ENCODE data around the gene PDE4B. TPM values are rescaled to one million over a fixed set of nuclear protein-coding genes. Genes with fewer than 3 reads are reported as not detected.

Gene PDE4B
- total RNA-seq, 2 donors from 2014 or later, result 4.3 to 18.0 TPM

GRCh38 chr1:66025188-66025587 lies 232.5 kb downstream of the PDE4B start:
- Mint-ChIP-seq H3K27ac (no peak overlapping the region), H3K4me3 (no peak overlapping the region), H3K27me3 (ENCODE audit: insufficient read depth) (no peaks in the 10 kb centered on the region), H3K4me1 (no peaks in the 10 kb centered on the region), H3K9me3 (peaks cover 5% of the 10 kb centered on the region), H3K36me3 (ENCODE audit: low read depth) (no peaks in the 10 kb centered on the region)
- Histone ChIP-seq H3K27ac (ENCODE audit: low read depth, low read length) (no peak overlapping the region), H3K4me3 (ENCODE audit: low read length) (no peak overlapping the region), H3K36me3 (ENCODE audit: control insufficient read depth, insufficient read depth, low read length) (no peaks in the 10 kb centered on the region), H3K9ac (ENCODE audit: extremely low read depth, low read length, poor library complexity, severe bottlenecking) (no peak overlapping the region), H3K27me3 (ENCODE audit: control insufficient read depth, insufficient read depth, low read length, poor library complexity, severe bottlenecking) (no peaks in the 10 kb centered on the region), H3K9me3 (ENCODE audit: control insufficient read depth, low read length) (peaks cover 5% of the 10 kb centered on the region), H3K4me1 (ENCODE audit: control insufficient read depth, insufficient read depth, low read length) (no peaks in the 10 kb centered on the region)
- TF ChIP-seq CTCF (conservative IDR thresholded peaks at IDR 0.05), result no peak
- no peak for DNase-seq

- Mint-ChIP-seq H3K27ac (no peak overlapping the region), H3K27me3 (ENCODE audit: insufficient read depth) (no peaks in the 10 kb centered on the region), H3K4me1 (no peaks in the 10 kb centered on the region), H3K36me3 (ENCODE audit: low read depth) (no peaks in the 10 kb centered on the region), H3K4me3 (no peak overlapping the region), H3K9me3 (peaks cover 8% of the 10 kb centered on the region)
- H3K9me3 ChIP-seq (ENCODE audit: control insufficient read depth, low read length), result peaks cover 10% of the 10 kb centered on the region
- H3K4me3 ChIP-seq (ENCODE audit: low read length), result no peak overlapping the region
- H3K9ac ChIP-seq (ENCODE audit: extremely low read depth, low read length, poor library complexity, severe bottlenecking), result no peak overlapping the region
- no peaks in the 10 kb centered on the region for H3K4me1 ChIP-seq (ENCODE audit: control insufficient read depth, insufficient read depth, low read length)
- no peaks in the 10 kb centered on the region for H3K27me3 ChIP-seq (ENCODE audit: control insufficient read depth, insufficient read depth, low read length, poor library complexity, severe bottlenecking)
- H3K36me3 ChIP-seq (ENCODE audit: control insufficient read depth, insufficient read depth, low read length), result no peaks in the 10 kb centered on the region
- no peak for DNase-seq
- WGBS, 2 experiments (ENCODE audit: insufficient coverage in 1 of 2, insufficient read length in 1 of 2), result 92 to 96% methylated on average over 3 of the region's 3 CpGs
- no peak for TF ChIP-seq CTCF (conservative IDR thresholded peaks at IDR 0.05)
- H3K27ac ChIP-seq (ENCODE audit: low read depth, low read length), result no peak overlapping the region
Observed at GRCh38 chr1:66028035-66028434, 235.3 kb downstream of the PDE4B start.

GRCh38 chr1:66033781-66034180 lies 241.1 kb downstream of the PDE4B start:
- H3K4me1 ChIP-seq (ENCODE audit: control insufficient read depth, insufficient read depth, low read length), result no peaks in the 10 kb centered on the region
- no peaks in the 10 kb centered on the region for H3K27me3 ChIP-seq (ENCODE audit: control insufficient read depth, insufficient read depth, low read length, poor library complexity, severe bottlenecking)
- WGBS, 2 experiments (ENCODE audit: insufficient coverage in 1 of 2, insufficient read length in 1 of 2), result 16 to 25% methylated on average over 1 of the region's 1 CpG
- Mint-ChIP-seq H3K27ac (no peak overlapping the region), H3K4me3 (no peak overlapping the region), H3K36me3 (ENCODE audit: low read depth) (no peaks in the 10 kb centered on the region), H3K4me1 (no peaks in the 10 kb centered on the region), H3K27me3 (ENCODE audit: insufficient read depth) (no peaks in the 10 kb centered on the region), H3K9me3 (peaks cover 8% of the 10 kb centered on the region)
- H3K9me3 ChIP-seq (ENCODE audit: control insufficient read depth, low read length), result peaks cover 10% of the 10 kb centered on the region
- H3K4me3 ChIP-seq (ENCODE audit: low read length), result no peak overlapping the region
- H3K27ac ChIP-seq (ENCODE audit: low read depth, low read length), result no peak overlapping the region
- H3K9ac ChIP-seq (ENCODE audit: extremely low read depth, low read length, poor library complexity, severe bottlenecking), result no peak overlapping the region
- no peaks in the 10 kb centered on the region for H3K36me3 ChIP-seq (ENCODE audit: control insufficient read depth, insufficient read depth, low read length)
- no peak for TF ChIP-seq CTCF (conservative IDR thresholded peaks at IDR 0.05)
- no peak for DNase-seq

Data from endodermal cell (in vitro differentiated cells).